Stimulated activated CD4-positive, alpha-beta T cell treated with anti-CD3 and anti-CD28 coated beads, Interleukin-12 subunit alpha, Interleukin-12 subunit beta, amount 100 ng/mL, for 48 hours (primary cell): ENCODE measurements around the gene SPSB2.

Source experiments
- DNase-seq, 3 donors: peaks; one replicate each; pipeline ENCODE4 v3.0.0-alpha.2; 2020; ENCODE audit warnings: low read depth in 2 of 3, low spot score in 1 of 3

Gene SPSB2

DNA sequence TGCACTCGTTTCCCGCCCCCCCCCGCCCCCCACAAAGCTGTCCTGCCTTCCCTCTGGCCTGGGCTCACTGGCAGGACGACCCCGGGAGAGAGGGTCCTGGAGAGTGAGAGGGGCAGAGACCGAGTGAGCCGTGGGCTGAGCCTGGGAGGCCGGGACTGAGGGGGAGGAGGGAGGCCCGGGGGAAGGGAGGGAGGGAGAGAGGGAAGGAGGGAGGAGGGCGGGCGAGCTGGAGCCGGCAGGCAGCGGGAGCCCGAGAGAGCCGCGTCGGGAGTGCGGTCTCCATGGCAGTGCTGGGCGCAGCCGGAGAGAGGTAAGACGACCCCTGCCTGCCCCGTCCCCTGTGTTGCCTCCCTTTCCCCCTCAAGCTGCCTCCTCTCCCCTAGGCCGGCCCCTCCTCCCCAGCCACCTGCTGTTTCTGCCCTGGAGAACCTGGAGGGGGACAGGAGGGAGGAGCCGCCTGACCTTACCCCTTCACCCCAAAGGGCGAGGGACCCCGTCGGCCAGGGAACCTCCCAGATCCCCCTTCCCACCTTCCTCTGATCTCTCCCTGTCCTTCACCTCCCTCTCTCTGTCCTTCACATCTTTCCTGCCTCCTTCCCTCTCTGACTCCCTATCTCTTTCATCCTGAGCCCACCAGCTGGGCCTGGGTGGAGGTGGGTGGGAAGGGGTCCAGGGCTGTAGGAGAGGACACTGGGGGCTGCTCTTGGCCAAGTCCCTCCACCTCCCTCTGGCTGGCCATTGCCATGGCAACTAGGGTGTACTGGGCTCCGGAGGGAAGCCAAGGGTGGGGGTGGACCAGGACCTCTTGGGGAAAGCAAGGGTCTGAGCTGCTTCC is 51.3 kb downstream of the SPSB2 start, which contains the start of gene GPR162:
TSS of gene GPR162 (plus strand) at position 231 of the 835 bp plus-strand sequence. CDS start 2,078 bp downstream, outside the sequence.
- no peak for DNase-seq
